Measurements from ENCODE around the gene NCBP3. TPM values are rescaled to one million over a fixed set of nuclear protein-coding genes. Genes with fewer than 3 reads are reported as not detected.
A peak's percentile ranks its signal among the peaks of the same experiment; 100 is the strongest.
"Not testable (repeated sequence)": the region's sequence is repeated elsewhere in the genome, so short reads cannot be mapped to it uniquely, and the experiment has no call there.

The NCBP3 gene
- total RNA-seq, 1 experiment from 2014 or later: 24.8 TPM

DNA sequence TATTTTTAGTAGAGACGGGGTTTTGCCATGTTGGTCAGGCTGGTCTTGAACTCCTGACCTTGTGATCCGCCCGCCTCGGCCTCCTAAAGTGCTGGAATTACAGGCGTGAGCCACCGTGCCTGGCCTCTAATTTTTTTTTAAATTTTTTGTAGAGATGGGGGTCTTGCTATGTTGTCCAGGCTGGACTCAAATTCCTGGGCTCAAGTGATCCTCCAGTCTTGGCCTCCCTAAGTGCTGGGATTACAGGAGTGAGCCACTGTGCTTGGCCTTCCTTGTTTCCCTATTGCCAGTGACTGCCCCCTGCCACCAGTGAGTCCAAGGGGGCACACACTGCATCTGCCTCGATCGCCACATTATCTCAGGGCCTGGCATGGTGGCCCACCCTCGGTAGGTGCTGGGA, 51.9 kb downstream of the NCBP3 start:
- not testable (repeated sequence) for DNase-seq (ENCODE audit: low read depth)

DNA sequence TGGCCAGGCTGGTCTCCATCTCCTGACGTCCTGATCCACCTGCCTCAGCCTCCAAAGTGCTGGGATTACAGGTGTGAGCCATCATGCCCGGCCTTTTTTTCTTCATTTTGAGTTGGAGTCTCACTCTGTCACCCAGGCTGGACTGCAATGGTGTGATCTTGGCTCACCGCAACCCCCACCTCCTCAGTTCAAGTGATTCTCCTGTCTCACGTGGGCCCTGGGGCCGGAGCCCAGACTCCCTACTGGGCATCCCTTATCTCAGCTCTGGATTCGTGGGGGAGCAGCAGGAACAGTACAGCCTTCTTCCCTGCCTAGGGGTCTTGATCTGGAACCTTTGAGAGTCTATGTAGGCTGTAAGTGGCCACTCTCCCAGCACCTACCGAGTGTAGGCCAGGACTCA, 52.8 kb downstream of the NCBP3 start:
- DNase-seq (ENCODE audit: low read depth): not testable (repeated sequence)

DNA sequence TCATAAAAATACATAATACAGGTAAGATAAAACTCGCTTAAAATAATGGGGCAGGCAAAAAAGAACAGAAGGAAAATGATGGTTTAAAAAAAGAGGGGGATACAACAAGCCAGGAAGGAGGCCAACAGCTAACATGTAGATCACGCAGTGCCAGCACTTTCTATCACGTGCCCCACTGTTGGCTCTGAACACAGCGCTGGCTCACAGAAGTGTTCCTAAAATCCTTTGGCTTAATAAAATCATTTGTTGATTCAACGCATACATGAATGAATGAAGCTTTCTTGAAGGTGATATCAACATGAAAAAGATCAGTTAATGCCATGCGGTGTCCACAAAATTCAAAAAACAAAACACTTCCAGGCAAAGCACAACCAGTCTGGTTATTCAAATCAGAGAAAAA, 53.6 kb downstream of the NCBP3 start:
- DNase-seq (ENCODE audit: low read depth): no peak

DNA sequence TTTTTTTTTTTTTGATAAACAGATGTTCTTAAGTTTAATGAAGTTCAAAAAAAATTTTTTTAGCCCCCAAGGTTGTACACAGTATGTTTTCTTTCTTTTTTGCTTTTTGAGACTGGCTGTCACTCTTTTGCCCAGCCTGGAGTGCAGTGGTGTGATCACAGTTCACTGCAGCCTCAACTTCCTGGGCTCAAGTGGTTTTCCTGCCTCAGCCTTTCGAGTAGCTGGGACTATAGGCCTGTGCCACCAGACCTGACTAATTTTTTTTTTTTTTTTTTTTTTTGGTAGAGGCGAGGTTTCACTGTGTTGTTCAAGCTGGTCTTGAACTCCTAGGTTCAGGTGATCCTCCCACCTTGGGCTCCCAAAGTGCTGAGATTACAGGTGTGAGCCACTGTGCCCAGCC, 57.8 kb downstream of the NCBP3 start:
- peak; percentile 21 for DNase-seq (ENCODE audit: low read depth)

DNA sequence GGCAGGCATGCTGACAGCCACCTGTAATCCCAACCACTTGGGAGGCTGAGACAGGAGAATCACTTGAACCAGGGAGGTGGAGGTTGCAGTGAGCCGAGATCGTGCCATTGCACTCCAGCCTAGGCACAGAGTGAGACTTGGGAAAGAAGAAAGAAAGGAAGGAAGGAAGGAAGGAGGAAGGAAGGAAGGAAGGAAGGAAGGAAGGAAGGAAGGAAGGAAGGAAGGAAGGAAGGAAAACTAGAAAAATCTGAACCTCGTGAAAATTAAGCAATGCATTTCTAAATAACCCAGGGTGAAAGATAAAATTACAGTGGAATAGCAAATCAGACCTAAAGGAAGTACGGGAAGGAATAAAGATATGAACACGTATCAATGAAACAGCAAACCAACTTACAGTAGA, 60.7 kb downstream of the NCBP3 start:
- not testable (repeated sequence) for DNase-seq (ENCODE audit: low read depth)

DNA sequence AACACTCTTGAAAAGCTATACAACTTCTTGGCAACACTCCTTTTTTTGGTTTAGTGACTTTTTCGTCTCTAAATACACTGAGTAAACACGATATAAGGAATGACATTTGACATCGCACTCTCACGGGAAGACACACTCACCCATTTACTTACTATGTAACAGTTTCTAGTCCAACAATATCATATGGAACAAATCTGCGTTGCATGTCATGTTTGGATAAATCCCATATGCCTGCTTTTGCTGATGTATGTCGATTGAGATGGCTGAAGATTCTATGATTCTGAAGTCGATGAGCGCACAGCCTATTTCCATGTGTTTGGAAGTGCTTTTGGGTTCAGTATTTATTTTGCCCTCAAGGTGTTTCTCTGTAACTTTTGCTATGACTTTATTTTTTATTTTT, 63.3 kb downstream of the NCBP3 start:
- no peak for DNase-seq (ENCODE audit: low read depth)

DNA sequence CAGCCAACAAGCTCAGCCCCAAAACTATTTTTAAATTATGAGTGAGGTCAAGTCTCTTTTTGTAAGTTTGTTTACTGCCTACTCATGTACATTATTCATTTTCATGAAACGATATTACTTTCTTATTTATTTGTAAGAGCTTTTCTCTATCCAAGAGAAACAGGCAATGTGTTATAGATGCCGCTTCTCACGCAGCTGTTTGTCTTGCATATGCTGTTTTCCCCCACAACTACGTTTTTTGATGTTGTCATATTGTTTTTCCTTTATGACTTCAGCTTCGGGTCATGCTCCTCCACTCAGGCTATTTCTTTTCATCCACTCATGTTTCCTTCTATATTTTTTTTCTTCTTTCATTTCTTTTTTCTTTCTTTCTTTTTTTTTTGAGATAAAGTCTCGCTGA, 65.1 kb downstream of the NCBP3 start:
- no peak for DNase-seq (ENCODE audit: low read depth)

DNA sequence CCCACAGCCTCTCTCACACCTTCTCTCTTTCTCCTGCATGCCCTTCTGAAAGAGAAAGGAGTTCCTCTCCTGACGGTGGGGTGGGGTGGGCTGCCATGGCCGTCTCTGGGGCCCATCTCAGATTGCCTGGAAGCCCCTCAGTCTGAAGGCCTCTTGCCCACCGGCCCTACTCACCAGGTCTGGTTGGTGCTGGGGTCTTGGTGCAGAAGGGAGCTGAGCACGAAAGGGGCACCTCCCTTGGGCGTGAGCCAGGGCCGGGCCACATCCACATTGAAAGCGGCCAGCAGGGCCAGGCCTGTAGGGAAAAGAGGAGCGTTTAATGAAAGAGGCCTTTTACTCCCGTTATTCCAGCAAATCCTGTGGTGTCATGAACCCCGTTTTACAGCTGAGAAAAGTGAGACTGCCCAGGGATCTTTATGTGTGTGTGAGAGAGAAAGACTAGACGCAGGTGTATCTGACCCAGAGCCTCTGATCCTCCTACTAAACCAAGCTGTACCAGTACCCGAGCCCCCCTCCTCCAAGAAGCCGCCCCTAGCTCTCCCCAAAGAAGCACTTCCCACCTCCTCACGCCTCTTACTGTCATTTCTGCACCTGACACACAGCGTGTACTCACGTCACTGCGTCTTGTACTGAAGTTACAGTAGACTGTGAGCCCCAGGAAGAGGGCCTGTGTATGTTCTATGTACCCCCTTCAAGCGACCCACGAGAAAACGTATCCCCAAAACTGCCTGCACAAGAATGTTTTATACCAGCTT, 68.5 kb downstream of the NCBP3 start:
- DNase-seq (ENCODE audit: low read depth): no peak

DNA sequence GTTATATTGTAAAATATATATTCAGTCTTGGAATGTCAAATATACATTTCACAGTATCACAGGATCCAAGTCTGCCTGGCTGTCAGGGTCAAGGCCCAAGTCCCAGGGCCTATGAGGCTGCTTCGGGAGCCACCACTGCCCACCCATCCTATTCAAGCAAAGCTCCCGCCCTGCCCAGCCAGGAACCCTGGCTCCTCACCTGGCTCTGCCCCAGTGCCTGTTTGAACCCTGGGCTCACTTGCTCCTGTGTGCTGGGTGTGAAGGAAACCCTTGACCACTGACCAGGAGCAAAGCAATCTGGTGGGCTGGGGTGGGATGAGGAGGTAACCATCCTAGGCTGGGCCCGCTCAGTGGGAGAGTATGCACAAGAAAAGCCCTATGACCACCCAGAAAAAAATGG, 72.1 kb downstream of the NCBP3 start:
- no peak for DNase-seq (ENCODE audit: low read depth)

DNA sequence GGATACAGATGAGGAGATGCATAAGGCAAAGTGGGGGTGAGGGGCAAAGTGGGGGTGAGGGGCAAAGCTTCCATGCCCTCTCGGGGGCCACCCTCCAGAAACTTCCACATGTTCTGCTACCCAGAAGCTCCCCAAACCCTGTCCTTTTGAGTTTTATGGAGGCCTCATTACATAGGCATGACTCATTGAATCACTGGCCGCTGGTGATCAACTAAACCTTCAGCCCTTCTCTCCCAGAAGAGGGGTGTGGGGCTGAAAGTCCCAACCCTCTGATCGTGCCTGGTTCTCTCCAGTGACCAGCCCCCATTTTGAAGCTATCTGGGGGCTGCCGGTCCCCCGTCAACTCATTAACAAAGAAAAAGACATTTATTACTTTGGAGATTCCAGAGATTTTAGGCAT, 72.5 kb downstream of the NCBP3 start:
- peak; percentile 75 for DNase-seq (ENCODE audit: low read depth)

DNA sequence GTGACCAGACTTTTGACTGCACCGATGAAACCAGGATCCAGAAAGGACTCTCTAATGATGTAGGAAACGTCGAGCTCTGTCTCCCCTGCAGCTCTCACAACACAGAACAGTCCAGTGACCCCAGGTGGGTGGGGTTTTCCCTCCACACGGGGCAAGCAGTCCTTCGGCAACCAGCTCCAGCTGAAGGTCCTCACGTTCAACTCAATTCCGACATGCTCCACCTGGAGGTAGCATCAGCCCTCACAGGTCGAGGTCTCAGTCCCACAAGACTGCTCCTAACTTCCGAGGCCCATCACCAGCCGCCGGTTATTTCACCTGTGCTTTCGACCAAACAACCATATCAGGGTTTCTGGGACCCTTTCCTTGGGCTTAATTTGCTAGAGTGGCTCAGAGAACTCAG, 73.3 kb downstream of the NCBP3 start:
- no peak for DNase-seq (ENCODE audit: low read depth)

DNA sequence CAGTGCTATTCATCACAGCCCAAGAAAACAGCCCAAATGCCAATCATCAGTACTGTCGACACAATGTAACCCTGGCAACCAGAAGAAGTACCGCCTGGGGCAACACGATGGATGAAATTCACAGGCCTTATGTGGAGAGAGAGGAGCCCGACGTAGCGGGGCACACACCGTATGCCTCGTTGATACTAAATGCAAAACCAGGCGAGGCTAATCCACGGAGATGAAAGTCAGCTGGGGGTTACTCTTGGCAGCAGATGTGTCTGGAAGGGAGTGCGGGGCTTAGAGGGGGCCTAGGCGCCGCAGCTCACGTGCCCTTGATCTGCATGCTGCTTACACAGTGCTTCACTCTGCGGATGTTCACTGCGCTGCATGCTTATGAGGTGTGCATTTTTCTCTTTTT, 74.9 kb downstream of the NCBP3 start:
- DNase-seq (ENCODE audit: low read depth): no peak

DNA sequence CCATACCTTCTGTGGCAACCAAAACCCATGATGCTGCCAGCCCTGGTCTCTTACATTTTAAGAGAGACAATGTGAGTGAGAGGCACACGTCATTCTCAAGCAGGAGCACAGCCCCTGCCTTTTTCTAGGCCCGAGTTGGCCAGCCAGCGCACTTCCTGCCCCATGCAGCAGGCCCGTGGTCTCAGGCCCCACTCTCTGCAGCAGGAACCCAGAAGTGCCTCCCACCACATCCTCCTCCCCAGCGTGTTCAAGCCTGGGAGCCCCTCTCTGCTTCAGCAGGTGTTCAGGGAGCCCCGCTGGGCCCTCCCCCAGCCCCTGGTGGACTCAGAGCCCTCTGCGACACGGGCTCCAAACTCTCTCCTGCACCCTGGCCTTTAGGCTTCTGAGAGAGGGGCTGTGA, 75.6 kb downstream of the NCBP3 start:
- DNase-seq (ENCODE audit: low read depth): no peak

DNA sequence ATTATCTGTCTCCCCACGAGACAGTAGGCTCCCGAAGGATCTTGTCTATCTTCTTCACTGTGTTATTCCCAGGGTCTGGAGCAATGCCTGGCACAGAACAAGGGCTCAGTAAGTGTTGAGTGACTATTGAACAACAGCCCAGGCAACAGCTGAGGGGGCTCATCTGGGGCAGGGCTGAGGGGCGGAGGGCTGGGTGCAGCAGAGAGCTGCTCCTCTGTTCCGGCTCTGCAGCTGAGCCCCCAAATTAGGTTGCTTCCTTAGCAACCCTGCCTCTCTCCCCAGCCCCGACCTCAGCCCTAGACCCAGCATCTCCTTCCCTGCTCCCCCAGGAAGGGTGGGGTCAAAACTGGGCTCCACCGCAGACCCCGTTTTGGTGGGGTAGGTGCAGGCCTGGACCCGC, 77.3 kb downstream of the NCBP3 start:
- DNase-seq (ENCODE audit: low read depth): no peak

DNA sequence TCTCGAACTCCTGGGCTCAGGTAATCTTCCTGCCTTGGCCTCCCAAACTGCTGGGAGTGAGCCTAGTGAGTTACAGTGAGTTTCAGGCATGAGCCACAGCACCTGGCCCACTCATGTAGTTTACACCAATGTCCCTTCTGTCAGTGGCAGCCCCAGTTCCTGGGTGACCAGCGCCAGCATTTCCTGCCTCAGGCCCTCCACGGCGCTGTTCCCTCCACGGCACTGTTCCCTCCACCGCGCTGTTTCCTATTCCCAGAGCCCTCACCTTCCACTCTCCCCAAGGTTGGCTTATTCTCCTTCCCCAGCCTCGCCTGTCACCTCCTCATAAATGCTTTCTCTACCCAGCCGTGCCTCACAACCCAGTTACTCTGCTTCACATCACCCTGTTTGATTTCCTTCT, 77.7 kb downstream of the NCBP3 start:
- no peak for DNase-seq (ENCODE audit: low read depth)

DNA sequence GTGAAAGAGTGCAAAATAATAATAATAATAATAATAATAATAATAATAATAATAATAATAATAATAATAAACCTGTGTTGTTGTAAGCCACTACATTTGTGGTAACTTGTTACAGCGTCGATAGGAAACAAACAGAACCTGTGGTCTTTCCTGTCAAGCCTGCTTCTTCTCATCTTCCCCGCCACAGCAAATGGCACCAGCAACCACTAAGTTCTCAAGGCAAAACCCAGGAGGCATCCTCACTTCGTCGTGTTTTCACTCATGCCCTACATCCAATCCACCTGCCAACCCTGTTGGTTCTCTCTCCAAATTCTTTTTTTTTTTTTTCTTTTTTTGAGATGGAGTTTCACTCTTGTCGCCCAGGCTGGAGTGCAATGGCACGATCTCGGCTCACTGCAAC, 79.3 kb downstream of the NCBP3 start:
- DNase-seq (ENCODE audit: low read depth): no peak

DNA sequence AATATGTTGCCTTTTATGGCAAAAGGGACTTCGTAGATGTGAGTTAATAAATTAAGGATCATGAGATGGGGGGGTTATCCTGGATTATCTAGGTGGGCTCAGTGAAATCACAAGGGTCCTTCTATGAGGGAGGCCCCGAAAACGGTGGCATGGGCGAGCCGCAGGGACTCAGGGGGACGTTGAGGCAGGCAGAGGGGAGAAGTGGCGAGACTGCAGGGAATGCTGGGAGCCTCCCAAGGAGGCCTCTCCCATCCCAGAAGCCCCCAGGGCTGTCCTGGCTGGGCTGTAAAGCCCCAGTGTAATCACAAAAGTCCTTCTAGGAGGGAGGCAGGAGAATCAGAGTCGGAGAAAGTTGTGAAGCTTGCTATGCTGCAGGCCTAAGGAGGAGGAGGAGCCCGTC, 80.1 kb downstream of the NCBP3 start:
- no peak for DNase-seq (ENCODE audit: low read depth)

DNA sequence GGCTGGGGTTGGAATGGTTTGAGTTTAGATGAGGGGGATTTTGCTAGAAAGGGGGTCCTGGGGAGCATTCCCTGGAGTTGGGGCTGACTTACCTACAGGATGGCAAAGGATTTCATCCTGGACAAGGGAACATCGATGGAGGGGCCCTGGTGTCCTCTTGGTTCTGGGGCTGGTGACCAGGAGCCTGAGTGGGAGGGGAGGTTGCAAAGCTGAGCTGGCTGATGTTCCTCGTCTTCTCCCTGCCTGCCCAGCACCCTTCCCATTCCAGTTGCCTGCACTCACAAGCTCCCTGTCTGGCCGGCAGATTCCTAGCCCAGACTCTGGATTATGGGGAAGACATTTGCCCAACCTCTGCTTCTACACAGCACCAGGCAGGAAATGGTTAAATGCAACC, 82.3 kb downstream of the NCBP3 start:
- DNase-seq (ENCODE audit: low read depth): no peak

DNA sequence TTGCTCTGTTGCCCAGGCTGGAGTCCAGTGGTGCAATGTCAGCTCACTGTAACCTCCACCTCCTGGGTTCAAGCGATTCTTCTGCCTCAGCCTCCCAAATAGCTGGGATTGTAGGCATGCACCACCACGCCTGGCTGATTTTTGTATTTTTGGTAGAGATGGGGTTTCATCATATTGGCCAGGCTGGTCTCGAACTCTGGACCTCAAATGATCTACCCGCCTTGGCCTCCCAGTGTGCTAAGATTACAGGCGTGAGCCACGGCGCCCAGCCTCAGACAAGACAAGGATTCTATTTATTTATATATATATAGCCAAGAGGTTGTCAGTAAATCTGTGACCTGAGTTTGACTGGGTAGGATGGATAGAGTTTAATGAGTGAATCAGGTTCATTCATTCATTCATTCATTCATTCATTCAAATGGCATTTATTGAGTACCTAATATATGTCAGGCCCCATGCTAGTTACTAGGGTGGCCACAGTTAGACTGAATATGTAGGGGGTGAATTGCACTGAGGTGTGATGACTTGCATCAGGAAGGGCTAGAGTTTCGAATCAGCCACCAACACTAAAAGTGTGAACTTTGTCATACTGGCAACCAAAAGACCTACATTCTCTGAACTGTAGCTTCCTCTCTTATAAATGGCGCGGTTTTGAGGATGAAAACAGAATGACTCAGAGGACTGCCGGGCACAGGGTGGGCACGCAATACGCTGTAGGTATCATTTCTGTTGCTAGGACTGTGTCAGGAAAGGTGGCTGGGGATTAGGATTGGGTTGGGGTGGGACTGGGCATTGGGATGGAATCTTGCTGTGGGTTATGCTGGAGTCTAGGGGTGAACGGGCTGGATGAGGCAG, 82.9 kb downstream of the NCBP3 start:
- DNase-seq (ENCODE audit: low read depth): peak; percentile 21

DNA sequence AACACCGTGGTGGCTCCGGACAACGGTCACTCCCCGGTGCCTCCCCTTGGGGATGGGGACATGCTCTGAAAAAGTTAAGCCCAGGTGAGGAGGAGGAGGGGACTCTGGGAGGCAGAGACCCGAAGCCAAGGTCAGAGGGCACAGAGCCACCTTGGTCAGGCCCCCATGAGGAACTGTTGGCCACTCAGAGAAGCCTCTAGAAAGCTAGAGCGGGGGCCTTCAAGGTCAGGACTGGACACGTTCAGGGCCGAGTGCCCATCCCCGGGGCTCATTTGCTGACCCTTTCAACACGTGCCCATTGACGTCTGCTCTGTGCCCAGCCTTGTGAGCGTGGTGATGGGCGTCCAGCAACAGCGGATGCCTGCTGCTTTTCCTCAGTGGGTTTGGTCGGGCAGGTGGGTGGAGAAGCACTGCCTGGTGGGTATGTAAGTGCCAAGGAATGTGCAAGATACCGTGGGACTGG, 84.1 kb downstream of the NCBP3 start:
- DNase-seq (ENCODE audit: low read depth): no peak

DNA sequence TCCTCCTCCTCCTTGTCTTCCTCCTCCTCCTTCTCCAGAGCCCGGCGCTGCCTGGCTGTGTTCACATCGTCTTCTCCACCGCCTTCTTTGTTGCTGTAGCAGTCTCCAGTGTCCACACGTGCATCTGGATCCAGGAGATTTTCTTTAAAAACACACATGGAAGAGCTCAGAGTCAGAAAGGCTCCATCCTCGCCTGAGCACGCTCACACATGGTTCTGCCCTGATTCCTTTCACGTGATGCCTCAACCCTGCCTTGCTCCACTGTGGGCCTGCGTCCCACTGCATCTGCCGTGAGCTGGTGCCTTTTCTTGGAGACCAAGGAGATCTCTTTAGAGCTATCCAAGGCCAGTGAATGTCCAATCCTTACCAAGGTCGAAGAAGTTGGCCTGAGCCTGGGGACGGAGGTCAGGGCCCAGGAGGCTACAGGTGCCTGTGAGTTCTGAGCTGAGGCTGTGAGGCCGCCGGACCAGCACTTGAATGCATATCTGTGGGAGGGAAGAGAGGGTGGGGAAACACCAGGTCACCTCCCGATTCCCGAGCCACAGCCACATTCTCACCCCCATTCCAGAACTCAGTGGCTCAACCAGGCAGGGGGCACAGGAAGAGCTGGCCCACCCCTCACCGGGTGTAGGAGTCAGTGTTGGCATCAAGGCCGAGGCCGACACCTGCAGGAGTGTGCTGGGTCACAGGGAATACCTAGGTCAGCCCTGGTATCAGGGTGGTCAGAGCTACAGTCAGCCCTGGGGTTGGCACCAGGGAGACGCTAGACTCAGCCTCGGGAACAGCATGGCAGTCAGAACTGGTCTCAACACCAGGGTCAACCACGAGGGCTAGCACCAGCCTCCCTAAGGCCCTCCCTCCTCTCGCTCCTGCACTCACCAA, 84.8 kb downstream of the NCBP3 start:
- no peak for DNase-seq (ENCODE audit: low read depth)

DNA sequence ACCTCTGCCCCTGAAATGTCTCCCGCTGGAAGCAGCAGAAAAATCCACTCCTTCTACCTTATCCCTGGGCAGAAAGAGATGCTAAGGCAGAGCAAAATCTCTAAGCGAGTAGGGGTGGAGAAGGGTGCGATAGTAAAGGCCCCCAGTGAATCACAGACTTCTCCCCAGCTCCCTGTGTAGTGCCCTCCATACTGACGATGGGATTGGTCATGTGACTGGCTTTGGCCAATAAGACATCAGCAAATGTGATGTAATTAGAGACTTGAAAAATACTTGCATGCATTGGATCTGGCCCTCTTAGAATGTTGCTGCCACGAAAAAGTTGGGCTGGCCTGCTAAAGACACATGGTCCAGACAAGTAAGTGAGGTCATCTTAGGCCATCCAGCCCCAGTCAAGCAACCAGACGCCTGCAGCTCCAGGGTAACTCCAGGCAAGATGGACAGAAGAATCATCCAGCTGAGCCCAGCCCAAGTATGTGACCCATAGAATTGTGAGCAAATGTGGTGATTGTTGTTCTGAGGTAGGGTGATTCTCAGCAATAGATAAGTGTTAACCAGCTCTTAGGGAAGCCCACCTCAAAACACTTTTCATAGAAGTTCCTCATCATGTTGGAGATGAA, 86.3 kb downstream of the NCBP3 start:
- no peak for DNase-seq (ENCODE audit: low read depth)
